Keratinocyte (primary cell): ENCODE results near the gene BTNL3. TPM values are rescaled to one million over a fixed set of nuclear protein-coding genes. Genes with fewer than 3 reads are reported as not detected.

Source experiments
- DNase-seq: peaks from one replicate; pipeline ENCODE4 v3.0.0-alpha.2; 2011; ENCODE audit warnings: low read depth, missing footprints, low spot score
- FAIRE-seq: peaks from 2 replicates; lab custom pipeline; 2011; peaks lifted over from hg19 to GRCh38; lab: Jason Lieb, UNC
- H2AFZ ChIP-seq: 2 replicates; pipeline ENCODE4 v1.6.0; 2012; ENCODE audit warnings: low read length, control low read depth, inconsistent platforms; ENCODE audit not compliant: control insufficient read depth
- H3K27ac ChIP-seq: 2 replicates; pipeline ENCODE4 v1.5.1; 2011; ENCODE audit warnings: low read length; ENCODE audit not compliant: control insufficient read depth, insufficient read depth
- H3K27me3 ChIP-seq: 3 replicates; pipeline ENCODE4 v1.6.0; 2011; ENCODE audit warnings: low read length; ENCODE audit not compliant: control insufficient read depth, insufficient read depth; ENCODE audit errors: extremely low read depth
- H3K36me3 ChIP-seq, 2 experiments: 2 replicates in 1 of 2; 3 replicates in 1 of 2; pipeline ENCODE4 v1.5.1; 2011; ENCODE audit warnings: low read length in 2 of 2, mild to moderate bottlenecking in 1 of 2; ENCODE audit not compliant: control insufficient read depth in 2 of 2, insufficient read depth in 2 of 2; ENCODE audit errors: extremely low read depth in 1 of 2
- H3K4me1 ChIP-seq: 3 replicates; pipeline ENCODE4 v1.5.1; 2011; ENCODE audit warnings: low read length; ENCODE audit not compliant: control insufficient read depth, insufficient read depth; ENCODE audit errors: extremely low read depth
- H3K4me2 ChIP-seq: 3 replicates; pipeline ENCODE4 v1.6.0; 2011; ENCODE audit warnings: low read depth, low read length; ENCODE audit not compliant: control insufficient read depth, insufficient read depth; ENCODE audit errors: extremely low read depth
- H3K4me3 ChIP-seq, 3 experiments: fragments of 200-600 bp in 1 of 3; sonication (generic) in 1 of 3; 2 replicates in 2 of 3; 3 replicates in 1 of 3; pipeline ENCODE4 v1.5.1; 2011 to 2016; ENCODE audit warnings: low read length in 3 of 3, mild to moderate bottlenecking in 3 of 3, control low read depth in 2 of 3, inconsistent platforms in 1 of 3, low read depth in 1 of 3, mixed read lengths in 1 of 3, mixed run types in 1 of 3, moderate library complexity in 1 of 3; ENCODE audit not compliant: control insufficient read depth in 2 of 3, insufficient read depth in 2 of 3; ENCODE audit errors: extremely low read depth in 1 of 3
- H3K79me2 ChIP-seq: 2 replicates; pipeline ENCODE4 v1.6.0; 2012; ENCODE audit warnings: low read length; ENCODE audit not compliant: control insufficient read depth, insufficient read depth
- H3K9ac ChIP-seq: 3 replicates; pipeline ENCODE4 v1.6.0; 2011; ENCODE audit warnings: low read length; ENCODE audit not compliant: control insufficient read depth, insufficient read depth; ENCODE audit errors: extremely low read depth
- H3K9me1 ChIP-seq: 3 replicates; pipeline ENCODE4 v1.6.0; 2011; ENCODE audit warnings: low read length; ENCODE audit not compliant: control insufficient read depth, insufficient read depth; ENCODE audit errors: extremely low read depth
- H3K9me3 ChIP-seq: 2 replicates; pipeline ENCODE4 v1.5.1; 2012; ENCODE audit warnings: low read depth, low read length; ENCODE audit not compliant: control insufficient read depth
- H4K20me1 ChIP-seq: 3 replicates; pipeline ENCODE4 v1.6.0; 2011; ENCODE audit warnings: low read length; ENCODE audit not compliant: control insufficient read depth, insufficient read depth; ENCODE audit errors: extremely low read depth
- EZH2 ChIP-seq: IDR thresholded peaks from one replicate; pipeline ENCODE4 v1.6.1; 2012; ENCODE audit warnings: inconsistent platforms, mild to moderate bottlenecking, low read length, moderate library complexity
- dilution Hi-C: fragments of 300-500 bp; cut with MboI; formaldehyde crosslinking; loops from one replicate; pipeline ENCODE4 v1.7.0; 2020; ENCODE audit warnings: low sequenced_read_pairs; ENCODE audit not compliant: extremely low pct_ligation_motif_present
- polyA plus RNA-seq, 5 experiments: library from polyadenylated mRNA; depleted of rRNA in 3 of 5; stranded (reverse) in 3 of 5; stranded (forward) in 1 of 5; unstranded in 1 of 5; fragments of >200 nt; gene quantifications; 1 replicate in 1 of 5; 2 replicates in 3 of 5; 3 replicates in 1 of 5; pipeline versions ENCODE4 v1.2.1 to v1.2.3, GENCODE V29; 2011 to 2012; ENCODE audit warnings: missing spikeins in 2 of 5, low read depth in 1 of 5, low replicate concordance in 1 of 5
- TF ChIP-seq, protein P1 (sequence below), 3 experiments: IDR thresholded peaks in 1 of 3; conservative IDR thresholded peaks in 1 of 3; optimal IDR thresholded peaks in 1 of 3; 2 replicates in 2 of 3; 3 replicates in 1 of 3; pipeline versions ENCODE3 to v1.5.1; 2011; ENCODE audit warnings: low read length in 3 of 3, mild to moderate bottlenecking in 3 of 3, moderate library complexity in 2 of 3, control low read depth in 1 of 3, inconsistent platforms in 1 of 3; ENCODE audit not compliant: insufficient read depth in 2 of 3; ENCODE audit errors: extremely low read depth in 1 of 3

Gene BTNL3
- polyA plus RNA-seq, 1 donor (not counting 4 experiments of a cell fraction or from before 2014, with no cell fraction given) = not detected

DNA sequence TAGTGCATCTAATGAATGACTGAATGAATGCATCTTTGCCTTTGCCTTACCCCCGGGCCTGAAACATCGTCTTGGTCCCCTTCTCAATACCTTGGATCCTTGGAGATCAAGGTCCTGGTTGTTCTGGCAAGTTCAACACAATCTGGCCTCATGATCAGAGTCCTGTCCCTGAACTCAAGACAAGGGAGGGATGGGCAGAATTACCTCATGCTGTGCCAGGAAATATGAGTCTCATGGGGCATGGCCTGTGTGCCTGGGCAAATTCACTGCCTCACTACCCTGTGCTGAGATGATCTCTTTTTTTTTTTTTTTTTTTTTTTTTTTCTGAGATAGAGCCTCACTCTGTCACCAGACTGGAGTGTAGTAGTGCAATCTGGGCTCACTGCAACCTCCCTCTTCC is 630 bp upstream of the BTNL3 start:
- no peaks in the 10 kb centered on the region for H3K79me2 ChIP-seq
- no peaks in the 10 kb centered on the region for H3K36me3 ChIP-seq
- no peak overlapping the region for H2AFZ ChIP-seq
- dilution Hi-C loops = no loop called here
- no peaks in the 10 kb centered on the region for H3K27me3 ChIP-seq
- H3K9me1 ChIP-seq = no peaks in the 10 kb centered on the region
- DNase-seq (no peak), FAIRE-seq (no peak)
- H3K4me3 ChIP-seq = no peak overlapping the region
- TF ChIP-seq, protein P1, sequence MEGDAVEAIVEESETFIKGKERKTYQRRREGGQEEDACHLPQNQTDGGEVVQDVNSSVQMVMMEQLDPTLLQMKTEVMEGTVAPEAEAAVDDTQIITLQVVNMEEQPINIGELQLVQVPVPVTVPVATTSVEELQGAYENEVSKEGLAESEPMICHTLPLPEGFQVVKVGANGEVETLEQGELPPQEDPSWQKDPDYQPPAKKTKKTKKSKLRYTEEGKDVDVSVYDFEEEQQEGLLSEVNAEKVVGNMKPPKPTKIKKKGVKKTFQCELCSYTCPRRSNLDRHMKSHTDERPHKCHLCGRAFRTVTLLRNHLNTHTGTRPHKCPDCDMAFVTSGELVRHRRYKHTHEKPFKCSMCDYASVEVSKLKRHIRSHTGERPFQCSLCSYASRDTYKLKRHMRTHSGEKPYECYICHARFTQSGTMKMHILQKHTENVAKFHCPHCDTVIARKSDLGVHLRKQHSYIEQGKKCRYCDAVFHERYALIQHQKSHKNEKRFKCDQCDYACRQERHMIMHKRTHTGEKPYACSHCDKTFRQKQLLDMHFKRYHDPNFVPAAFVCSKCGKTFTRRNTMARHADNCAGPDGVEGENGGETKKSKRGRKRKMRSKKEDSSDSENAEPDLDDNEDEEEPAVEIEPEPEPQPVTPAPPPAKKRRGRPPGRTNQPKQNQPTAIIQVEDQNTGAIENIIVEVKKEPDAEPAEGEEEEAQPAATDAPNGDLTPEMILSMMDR (optimal IDR thresholded peaks at IDR 0.05 in 1 of 3, IDR thresholded peaks at IDR 0.05 in 1 of 3, conservative IDR thresholded peaks at IDR 0.05 in 1 of 3; ENCODE audit: extremely low read depth in 1 of 3, insufficient read depth in 2 of 3, low read length in 3 of 3) = no peak
- no peak for TF ChIP-seq EZH2
- H3K4me1 ChIP-seq = no peaks in the 10 kb centered on the region
- H3K9me3 ChIP-seq = no peaks in the 10 kb centered on the region
- no peak overlapping the region for H3K27ac ChIP-seq
- no peak overlapping the region for H3K9ac ChIP-seq
- no peaks in the 10 kb centered on the region for H4K20me1 ChIP-seq
- no peak overlapping the region for H3K4me2 ChIP-seq

DNA sequence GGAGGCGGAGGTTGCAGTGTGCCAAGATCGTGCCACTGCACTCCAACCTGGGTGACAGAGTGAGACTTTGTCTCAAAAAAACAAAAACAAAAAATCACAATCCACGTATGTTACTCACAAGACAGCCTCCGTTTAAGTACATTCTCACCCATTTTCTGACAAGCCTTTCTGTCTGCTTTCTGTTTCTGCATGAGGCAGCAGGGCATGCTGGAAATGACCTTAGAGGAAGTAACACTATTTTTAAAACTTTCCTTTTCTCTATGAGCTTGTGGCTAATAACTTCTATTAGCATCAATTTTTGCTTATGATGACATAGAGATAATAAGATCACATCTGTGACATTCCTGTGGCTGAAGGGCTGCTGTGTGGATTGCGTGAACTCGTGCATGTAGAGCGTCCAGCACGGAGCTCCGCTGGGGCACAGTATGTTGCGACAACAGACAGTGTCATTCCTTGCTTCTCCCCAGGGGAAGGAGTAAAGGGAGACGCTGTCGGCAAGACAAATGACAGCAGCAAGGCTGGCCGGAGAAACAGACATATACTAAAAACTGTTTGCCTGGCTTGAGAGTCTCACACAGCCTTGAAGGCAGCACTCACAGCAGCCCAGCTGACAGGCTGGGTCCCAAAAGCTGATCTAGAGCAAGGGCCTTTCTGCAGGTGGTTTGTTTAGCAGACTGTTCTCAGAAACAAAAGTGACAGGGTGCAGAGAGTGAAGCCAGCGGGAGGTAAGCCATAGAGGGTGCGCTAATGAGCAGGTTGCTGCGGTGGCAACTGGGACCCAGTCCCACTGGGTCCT is 1.6 kb downstream of the BTNL3 start:
- dilution Hi-C loops = no loop called here
- no peak for TF ChIP-seq EZH2
- TF ChIP-seq, protein P1 (optimal IDR thresholded peaks at IDR 0.05 in 1 of 3, IDR thresholded peaks at IDR 0.05 in 1 of 3, conservative IDR thresholded peaks at IDR 0.05 in 1 of 3; ENCODE audit: extremely low read depth in 1 of 3, insufficient read depth in 2 of 3, low read length in 3 of 3) = no peak
- H2AFZ ChIP-seq = no peak overlapping the region
- no peak for FAIRE-seq
- no peak overlapping the region for H3K4me2 ChIP-seq
- H3K9me1 ChIP-seq = no peaks in the 10 kb centered on the region
- no peak for DNase-seq
- no peak overlapping the region for H3K9ac ChIP-seq
- no peaks in the 10 kb centered on the region for H3K79me2 ChIP-seq
- no peaks in the 10 kb centered on the region for H3K36me3 ChIP-seq
- no peaks in the 10 kb centered on the region for H4K20me1 ChIP-seq
- H3K27me3 ChIP-seq = no peaks in the 10 kb centered on the region
- H3K4me3 ChIP-seq = no peak overlapping the region
- H3K9me3 ChIP-seq = no peaks in the 10 kb centered on the region
- no peaks in the 10 kb centered on the region for H3K4me1 ChIP-seq
- H3K27ac ChIP-seq = no peak overlapping the region
